WERI-Rb-1 (cell line): Measurements from ENCODE around the gene OXSR1.

Experiments used
- DNase-seq: peaks from one replicate; pipeline ENCODE4 v3.0.0-alpha.2; 2020
- H3K27ac ChIP-seq: fragments of 250-450 bp; sonication (Bioruptor Pico); 2 replicates; pipeline ENCODE4 v1.5.1; 2020; ENCODE audit warnings: mild to moderate bottlenecking, moderate library complexity
- H3K27me3 ChIP-seq: fragments of 250-450 bp; sonication (Bioruptor Pico); 2 replicates; pipeline ENCODE4 v1.5.1; 2021; ENCODE audit warnings: mild to moderate bottlenecking, low read depth, moderate library complexity; ENCODE audit not compliant: insufficient read depth, severe bottlenecking
- H3K36me3 ChIP-seq: fragments of 250-450 bp; sonication (Bioruptor Pico); 2 replicates; pipeline ENCODE4 v1.5.1; 2020; ENCODE audit warnings: mild to moderate bottlenecking, moderate library complexity
- H3K4me3 ChIP-seq: 2 replicates; pipeline ENCODE4 v1.5.1; 2011; ENCODE audit warnings: low read depth, mild to moderate bottlenecking, control low read depth, low read length
- H3K9me3 ChIP-seq: fragments of 250-450 bp; sonication (Bioruptor Pico); 2 replicates; pipeline ENCODE4 v1.5.1; 2021; ENCODE audit warnings: mild to moderate bottlenecking, moderate library complexity; ENCODE audit not compliant: severe bottlenecking
- CTCF ChIP-seq: IDR thresholded peaks from 2 replicates; pipeline ENCODE4 v1.5.1; 2011; ENCODE audit warnings: low read depth, mild to moderate bottlenecking, control low read depth, inconsistent platforms, low read length

The OXSR1 gene

GRCh38 chr3:38163117-38163840 lies 2.1 kb upstream of the OXSR1 start:
- DNase-seq = no peak
- H3K27me3 ChIP-seq = no peaks in the 10 kb centered on the region
- H3K27ac ChIP-seq = no peak overlapping the region
- no peak overlapping the region for H3K4me3 ChIP-seq
- H3K36me3 ChIP-seq = peaks cover 5% of the 10 kb centered on the region; the same call in 1 of the 2 replicates
- no peak for TF ChIP-seq CTCF
- H3K9me3 ChIP-seq = no peaks in the 10 kb centered on the region

GRCh38 chr3:38163841-38164642 lies 1.3 kb upstream of the OXSR1 start:
- Histone ChIP-seq H3K4me3 (peak overlapping the region; percentile 92), H3K27me3 (no peaks in the 10 kb centered on the region), H3K27ac (peak overlapping the region; percentile 99), H3K9me3 (no peaks in the 10 kb centered on the region), H3K36me3 (peaks cover 5% of the 10 kb centered on the region; the same call in 1 of the 2 replicates)
- TF ChIP-seq CTCF = no peak
- no peak for DNase-seq

GRCh38 chr3:38164643-38164951 lies 740 bp upstream of the OXSR1 start:
- no peak for TF ChIP-seq CTCF
- DNase-seq = no peak
- Histone ChIP-seq H3K36me3 (peaks cover 5% of the 10 kb centered on the region; the same call in 1 of the 2 replicates), H3K27ac (peak overlapping the region; percentile 99), H3K4me3 (peak overlapping the region; percentile 92), H3K9me3 (no peaks in the 10 kb centered on the region), H3K27me3 (no peaks in the 10 kb centered on the region)

GRCh38 chr3:38165722-38166387 lies 518 bp downstream of the OXSR1 start:
- TF ChIP-seq CTCF = no peak
- Histone ChIP-seq H3K36me3 (peaks cover 5% of the 10 kb centered on the region; the same call in 1 of the 2 replicates), H3K27ac (peak overlapping the region; percentile 99), H3K4me3 (peak overlapping the region; percentile 92), H3K27me3 (no peaks in the 10 kb centered on the region), H3K9me3 (no peaks in the 10 kb centered on the region)
- DNase-seq = peak; percentile 66

- no peaks in the 10 kb centered on the region for H3K27me3 ChIP-seq
- no peak for DNase-seq
These were observed 2.3 kb downstream of the OXSR1 start for GRCh38 chr3:38167591-38167990.

More at GRCh38 chr3:38167591-38167990, 2.3 kb downstream of the OXSR1 start:
- Histone ChIP-seq H3K27ac (no peak overlapping the region), H3K9me3 (no peaks in the 10 kb centered on the region), H3K36me3 (peaks cover 5% of the 10 kb centered on the region; the same call in 1 of the 2 replicates), H3K4me3 (no peak overlapping the region)
- no peak for TF ChIP-seq CTCF
